H4 (cell line): Measurements from ENCODE around the gene CABLES1. TPM values are rescaled to one million over a fixed set of nuclear protein-coding genes. Genes with fewer than 3 reads are reported as not detected.
"Not testable (repeated sequence)": the region's sequence is repeated elsewhere in the genome, so short reads cannot be mapped to it uniquely, and the experiment has no call there.

Source experiments
- DNase-seq: peaks from one replicate; pipeline ENCODE4 v3.0.0-alpha.2; 2015; ENCODE audit warnings: low spot score
- total RNA-seq: library from RNA; depleted of rRNA; stranded (reverse); fragments of >200 nt; shearing (Covaris generic); gene quantifications from 2 replicates; pipeline ENCODE4 v1.2.3, GENCODE V29; 2014

Gene CABLES1
- total RNA-seq, 1 experiment from 2014 or later = 9.6 TPM

GRCh38 chr18:23142251-23142929, 7.1 kb downstream of the CABLES1 start:
- no peak for DNase-seq

DNA sequence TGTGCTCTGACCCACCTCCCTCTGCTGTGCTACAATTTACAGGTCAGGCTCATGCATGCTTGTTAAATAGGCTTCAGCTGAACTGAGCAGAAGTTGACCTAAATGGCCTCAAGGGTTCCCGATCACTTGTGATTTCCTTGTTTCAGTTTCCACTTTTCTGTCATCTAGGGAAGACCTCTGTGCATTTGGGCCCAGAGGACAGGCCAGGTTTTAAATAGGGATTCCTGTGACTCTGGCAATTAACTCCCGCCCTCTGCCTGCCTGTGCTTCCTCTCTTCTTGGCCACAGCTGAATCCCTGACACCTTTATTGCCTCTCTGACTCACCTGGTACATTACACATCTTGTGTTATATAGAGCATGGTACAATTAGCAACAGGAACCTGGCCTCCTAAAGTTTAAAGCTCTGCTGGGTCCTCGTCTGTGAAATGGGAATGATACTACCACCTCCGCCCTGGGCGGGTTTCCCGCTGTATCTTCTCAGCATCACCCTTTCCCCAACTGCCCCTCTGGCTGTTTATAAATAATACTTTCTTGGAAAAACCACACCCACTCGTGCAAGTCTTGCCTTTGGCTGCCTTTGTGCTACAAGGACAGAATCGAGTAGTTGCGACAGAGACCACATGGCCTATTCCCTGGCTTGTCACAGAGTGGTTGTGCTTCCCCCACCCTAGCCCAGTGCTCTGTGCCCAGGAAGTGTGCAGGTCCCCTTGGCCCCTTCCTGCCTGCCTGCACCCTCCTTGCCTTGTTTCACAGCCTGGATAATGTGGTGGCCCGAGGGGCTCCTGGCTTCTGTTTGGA, 7.9 kb downstream of the CABLES1 start:
- DNase-seq = peak; percentile 68

DNA sequence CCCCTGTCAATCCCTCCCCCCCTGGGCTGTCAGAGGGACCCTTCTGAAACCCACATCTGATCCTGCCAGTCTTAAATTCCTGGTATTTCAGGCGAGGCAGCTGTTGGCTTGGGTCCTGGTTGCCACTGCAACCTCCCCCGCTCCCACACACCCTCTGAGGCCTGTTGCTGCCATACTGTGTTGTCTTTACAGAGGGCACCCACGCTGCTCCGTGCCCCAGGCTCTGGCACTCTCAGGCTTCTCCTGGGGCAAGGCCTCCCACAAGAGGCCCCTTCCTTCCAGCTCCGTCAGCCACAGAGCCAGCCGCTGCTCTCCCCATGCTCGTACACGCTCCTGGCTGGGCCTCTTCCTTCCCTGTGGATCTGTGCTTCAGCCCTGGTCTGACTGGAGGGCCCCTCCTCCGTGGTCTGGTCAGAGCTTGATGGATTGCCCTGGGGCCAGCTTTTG, 8.6 kb downstream of the CABLES1 start:
- no peak for DNase-seq

- DNase-seq = no peak
Measured at GRCh38 chr18:23144640-23145039, 9.4 kb downstream of the CABLES1 start.

DNA sequence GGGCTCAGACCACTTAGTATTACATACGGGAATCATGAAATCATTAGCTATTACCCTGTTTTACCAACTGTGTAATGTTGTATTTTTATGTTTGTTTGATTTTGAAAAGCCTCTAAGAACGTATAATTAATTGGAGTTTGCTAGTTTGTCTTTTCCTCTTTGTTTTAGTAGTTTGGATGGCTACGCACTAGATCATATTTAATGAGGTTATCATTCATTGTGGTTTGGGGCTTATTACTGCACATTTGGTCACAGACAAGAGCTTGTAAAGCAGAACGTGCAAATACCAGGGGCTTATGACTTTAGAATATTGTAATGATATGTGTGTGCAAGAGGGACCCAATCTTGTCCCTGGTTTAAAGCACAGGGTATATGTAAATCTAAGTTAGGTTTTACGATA, 10.3 kb downstream of the CABLES1 start:
- no peak for DNase-seq

DNA sequence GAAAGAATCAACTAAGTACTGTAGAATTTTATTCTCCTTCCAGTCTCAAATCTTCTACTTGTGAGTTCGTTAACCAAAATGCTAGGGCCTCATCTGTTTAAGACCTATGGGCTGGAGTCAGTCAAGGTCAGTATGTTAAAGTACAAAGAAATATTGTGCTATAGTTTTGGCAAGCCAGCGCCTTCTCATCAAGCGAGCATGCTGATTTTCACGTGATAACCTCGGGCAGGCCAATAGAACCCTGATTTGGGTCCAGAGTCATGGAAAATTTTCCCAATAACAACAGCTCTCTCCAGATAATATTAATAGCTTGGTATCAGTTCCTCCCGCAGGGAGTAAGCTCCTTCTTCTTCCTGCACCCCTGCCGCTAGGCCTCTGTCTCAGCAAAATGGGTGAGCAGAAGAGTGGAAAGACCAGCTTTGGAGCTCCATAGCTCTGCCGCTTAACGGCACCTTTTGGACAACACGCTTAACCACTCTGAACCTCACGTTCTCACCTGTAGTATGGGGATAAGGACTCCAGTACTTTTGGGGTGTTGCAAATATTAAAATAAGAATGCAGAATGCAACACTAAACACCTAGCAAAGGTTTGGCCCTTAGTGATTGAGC, 11.7 kb downstream of the CABLES1 start:
- DNase-seq = no peak

DNA sequence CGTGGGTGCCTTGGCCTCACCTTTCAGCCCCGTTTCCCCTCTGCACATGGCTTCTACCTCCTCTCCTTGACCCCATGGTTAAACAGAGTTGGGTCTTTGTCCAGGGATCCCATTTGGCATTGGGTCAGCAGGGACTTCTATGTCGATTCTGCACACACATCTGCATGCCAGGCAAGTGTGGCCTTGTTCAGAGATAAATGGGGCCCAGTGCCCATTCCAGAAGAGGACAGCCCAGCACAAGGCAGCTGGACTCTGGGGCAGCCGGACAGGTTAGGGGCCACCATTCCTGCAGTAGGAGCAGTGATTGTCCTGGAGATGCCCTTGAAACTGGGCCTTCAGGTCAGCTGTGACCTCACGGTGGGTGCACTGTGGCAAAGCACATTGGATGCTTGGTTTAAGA, 13.1 kb downstream of the CABLES1 start:
- no peak for DNase-seq

DNA sequence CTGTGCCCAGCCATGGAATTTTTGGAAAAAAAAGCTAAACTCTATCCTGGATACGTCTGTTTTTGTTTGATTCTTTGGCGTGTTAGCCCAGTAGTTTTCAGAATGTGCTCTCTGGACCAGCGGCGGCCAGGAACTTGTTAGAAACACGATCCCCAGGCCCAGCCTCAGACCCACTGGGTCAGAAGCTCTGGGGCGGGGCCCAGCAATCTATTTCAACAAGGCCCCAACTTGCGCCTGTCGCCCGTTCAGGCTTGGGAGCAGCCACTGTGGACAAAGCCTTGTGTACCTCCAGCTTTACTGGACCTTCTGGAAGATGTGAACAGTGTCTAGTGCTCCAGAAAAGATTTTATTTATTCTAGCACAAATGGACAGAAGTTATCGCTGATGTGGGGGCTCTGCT, 14.3 kb downstream of the CABLES1 start:
- no peak for DNase-seq

DNA sequence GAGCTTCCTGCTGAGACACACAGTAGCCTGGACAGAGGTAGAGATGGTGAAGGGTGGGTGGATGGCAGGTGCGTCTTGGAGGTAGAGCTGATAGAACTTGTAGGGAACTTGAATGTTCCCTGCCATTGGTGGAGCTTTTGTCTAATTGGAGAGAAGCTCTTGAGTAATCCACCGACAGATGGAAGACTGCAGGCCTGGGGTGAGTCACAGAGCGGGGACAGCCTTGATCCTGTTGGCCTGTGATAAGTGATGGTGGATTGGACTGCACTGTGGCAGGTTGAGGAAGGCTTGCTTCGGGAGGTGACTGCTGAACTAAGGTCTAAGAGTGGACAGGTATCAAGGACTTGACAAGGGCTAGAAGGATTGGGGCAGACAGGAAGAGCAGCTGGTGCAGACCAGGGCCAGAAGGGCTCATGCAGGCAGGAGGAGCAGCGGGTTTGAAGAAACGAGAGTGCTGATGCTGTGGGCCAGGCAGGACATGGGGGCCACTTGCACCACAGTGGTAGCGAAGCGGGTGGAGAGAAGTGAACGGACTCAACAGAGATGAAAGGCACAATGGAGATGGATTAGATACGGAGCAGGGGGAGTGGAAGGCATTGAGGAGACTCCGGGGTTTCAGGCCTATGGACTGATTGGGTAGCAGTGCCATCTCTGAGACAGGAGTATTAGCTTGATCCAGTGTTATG, 16.3 kb downstream of the CABLES1 start:
- DNase-seq = no peak

GRCh38 chr18:23154030-23154429, 18.7 kb downstream of the CABLES1 start:
- DNase-seq = no peak

GRCh38 chr18:23154823-23155500, 19.7 kb downstream of the CABLES1 start:
- no peak for DNase-seq

GRCh38 chr18:23155537-23155936, 20.3 kb downstream of the CABLES1 start:
- DNase-seq = no peak

DNA sequence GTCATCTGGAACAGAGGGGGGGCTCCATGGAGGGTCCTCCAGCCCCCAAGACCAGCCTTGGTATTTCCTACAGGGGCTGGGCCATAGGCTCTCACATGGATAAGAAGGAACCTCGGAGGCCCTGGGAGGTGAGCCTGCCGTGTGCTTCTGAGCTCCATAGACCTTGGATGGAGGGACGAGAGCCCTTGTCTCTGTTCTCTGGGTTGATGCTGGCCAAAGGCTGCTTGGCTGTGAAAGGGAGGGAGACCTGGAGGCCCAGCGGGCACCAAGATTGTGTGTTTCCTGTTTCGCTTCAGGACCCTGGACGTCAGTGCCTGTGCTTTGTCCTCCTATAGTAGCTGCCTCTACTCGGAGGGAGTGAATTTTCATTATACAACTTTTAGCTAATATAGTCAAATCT, 20.8 kb downstream of the CABLES1 start:
- no peak for DNase-seq

- no peak for DNase-seq
Measured at GRCh38 chr18:23158058-23158457, 22.8 kb downstream of the CABLES1 start.

- not testable (repeated sequence) for DNase-seq
Measured at GRCh38 chr18:23158884-23159283, 23.6 kb downstream of the CABLES1 start.

- no peak for DNase-seq
Measured at GRCh38 chr18:23159344-23159743, 24.1 kb downstream of the CABLES1 start.

- no peak for DNase-seq
Measured at GRCh38 chr18:23162473-23162872, 27.2 kb downstream of the CABLES1 start.

DNA sequence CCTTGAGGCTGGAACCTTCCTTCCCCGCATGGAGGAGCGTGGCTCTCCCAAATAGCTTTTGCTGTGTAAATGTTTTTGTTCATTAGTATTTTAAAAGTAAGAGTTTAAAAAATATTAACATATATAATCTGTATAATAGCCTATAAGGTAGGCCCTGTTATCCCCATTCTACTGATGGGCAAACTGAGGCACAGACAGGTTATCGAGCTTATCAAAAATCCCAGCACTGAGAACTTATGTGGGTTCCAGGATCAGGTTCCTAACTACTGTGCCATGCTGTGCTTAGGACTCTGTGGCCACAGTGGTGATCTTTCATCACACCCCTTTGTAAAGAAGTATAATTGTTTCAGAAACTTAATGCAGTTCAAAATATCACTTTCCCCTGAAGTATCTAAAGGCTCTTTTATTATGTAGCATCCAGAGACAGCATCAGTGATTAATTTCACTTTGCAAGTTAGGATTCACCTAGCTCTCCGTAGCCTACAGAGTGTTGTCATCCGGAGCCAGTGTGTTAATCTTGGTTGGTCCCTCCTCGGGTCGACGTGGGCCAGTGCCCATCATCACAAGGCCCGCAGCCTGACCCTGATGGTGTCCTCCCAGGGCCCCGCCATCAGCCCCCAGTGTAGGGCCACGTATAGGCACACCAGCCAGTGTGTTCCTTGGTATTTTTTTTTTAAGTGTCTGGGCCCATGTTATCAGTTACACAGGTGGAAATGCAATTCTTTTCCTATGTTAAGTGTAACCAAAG, 28.7 kb downstream of the CABLES1 start:
- DNase-seq = no peak

- no peak for DNase-seq
Measured at GRCh38 chr18:23165271-23166068, 30.2 kb downstream of the CABLES1 start.

DNA sequence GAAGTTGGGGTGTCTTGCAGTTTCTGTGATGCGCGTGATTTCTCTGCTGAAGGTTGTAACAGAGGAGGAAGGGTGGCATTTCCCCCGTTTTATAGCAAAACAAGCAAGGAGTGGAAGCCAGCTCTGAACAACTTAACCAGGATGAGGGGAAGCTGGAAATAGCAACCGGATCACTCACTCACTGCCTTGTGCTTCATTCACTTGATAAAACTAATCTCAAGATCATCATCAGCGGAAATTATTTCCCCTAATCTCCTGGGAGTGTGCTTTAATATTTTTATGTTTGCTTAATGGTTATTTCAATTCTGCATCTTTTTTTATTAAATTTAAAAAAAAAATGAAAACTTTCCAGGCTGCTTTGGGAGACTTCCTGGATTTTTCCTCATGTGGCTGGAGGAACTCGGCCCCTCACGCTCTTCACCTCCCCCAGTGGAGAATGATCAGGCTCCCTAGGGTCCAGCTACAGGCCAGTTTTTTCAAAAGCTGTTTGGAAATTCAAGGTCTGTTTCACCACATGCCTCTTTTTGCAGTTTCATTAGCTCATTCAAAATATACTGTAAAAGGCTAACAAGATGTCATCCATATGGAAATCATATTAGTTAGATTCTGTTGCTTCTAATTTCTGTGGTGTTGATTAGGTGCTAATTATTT, 31.7 kb downstream of the CABLES1 start:
- DNase-seq = no peak
